Esophagus muscularis mucosa (tissue), 4 donors: ENCODE data around the gene CRACR2B. TPM values are rescaled to one million over a fixed set of nuclear protein-coding genes. Genes with fewer than 3 reads are reported as not detected.
A peak's percentile ranks its signal among the peaks of the same experiment; 100 is the strongest.

Experiments
- DNase-seq: peaks from one replicate; pipeline ENCODE4 v3.0.0-alpha.2; 2017; ENCODE audit errors: extremely low spot score
- H3K27ac ChIP-seq, 4 donors: fragments of 200-600 bp; sonication (generic); replicated peaks in 1 of 4; 1 replicate in 3 of 4; 2 replicates in 1 of 4; pipeline ENCODE4 v1.5.1; 2016 to 2019; ENCODE audit warnings: mild to moderate bottlenecking in 1 of 4
- H3K27me3 ChIP-seq, 4 donors: fragments of 200-600 bp; sonication (generic); one replicate each; pipeline versions ENCODE4 v1.5.1 to v1.6.0; 2016 to 2019
- H3K36me3 ChIP-seq, 4 donors: fragments of 200-600 bp; sonication (generic); one replicate each; pipeline ENCODE4 v1.5.1; 2016 to 2019
- H3K4me1 ChIP-seq, 4 donors: fragments of 200-600 bp; sonication (generic); one replicate each; pipeline ENCODE4 v1.5.1; 2016 to 2019
- H3K4me3 ChIP-seq, 4 donors: fragments of 200-600 bp; sonication (generic); 1 replicate in 2 of 4; 2 replicates in 2 of 4; pipeline ENCODE4 v1.5.1; 2016 to 2019; ENCODE audit warnings: mild to moderate bottlenecking in 4 of 4, moderate library complexity in 1 of 4
- H3K9me3 ChIP-seq, 4 donors: fragments of 200-600 bp; sonication (generic); 1 replicate in 3 of 4; 2 replicates in 1 of 4; pipeline ENCODE4 v1.5.1; 2016 to 2019
- EP300 ChIP-seq: sonication (generic); formaldehyde crosslinking; IDR thresholded peaks from one replicate; pipeline ENCODE4 v1.6.1; 2017; ENCODE audit warnings: antibody characterized with exemption
- POLR2A ChIP-seq: fragments of 450-650 bp; IDR thresholded peaks from one replicate; pipeline ENCODE4 v1.6.1; 2017; ENCODE audit warnings: antibody characterized with exemption, moderate library complexity, mild to moderate bottlenecking, low read depth
- POLR2AphosphoS5 ChIP-seq, 2 donors: sonication (generic); formaldehyde crosslinking; IDR thresholded peaks; one replicate each; pipeline ENCODE4 v1.6.1; 2017; ENCODE audit warnings: antibody characterized with exemption in 2 of 2
- WGBS: methylation state at CpG from one replicate; pipeline ENCODE4 v1.1.5; 2018; 5-methylcytosine and 5-hydroxymethylcytosine counted together
- intact Hi-C: fragments of 100-400 bp; cut with DNase I; formaldehyde crosslinking; loops from one replicate; pipeline ENCODE4 v1.15.1; 2023
- total RNA-seq, 4 donors: library from RNA; depleted of rRNA; stranded (reverse); fragments of >200 nt; gene quantifications; one replicate each; pipeline versions ENCODE4 v1.1.0 to v1.2.1, GENCODE V29; 2016
- TF ChIP-seq, protein P1 (sequence below), 3 experiments: fragments of 200-600 bp in 2 of 3; fragments of 450-650 bp in 1 of 3; sonication (generic) in 2 of 3; IDR thresholded peaks; one replicate each; pipeline ENCODE4 v1.5.1; 2017 to 2019; ENCODE audit warnings: antibody characterized with exemption in 3 of 3, mild to moderate bottlenecking in 2 of 3, moderate library complexity in 1 of 3

CRACR2B gene
- total RNA-seq, 4 donors from 2014 or later: 5.3 to 8.4 (median 7.0) TPM

DNA sequence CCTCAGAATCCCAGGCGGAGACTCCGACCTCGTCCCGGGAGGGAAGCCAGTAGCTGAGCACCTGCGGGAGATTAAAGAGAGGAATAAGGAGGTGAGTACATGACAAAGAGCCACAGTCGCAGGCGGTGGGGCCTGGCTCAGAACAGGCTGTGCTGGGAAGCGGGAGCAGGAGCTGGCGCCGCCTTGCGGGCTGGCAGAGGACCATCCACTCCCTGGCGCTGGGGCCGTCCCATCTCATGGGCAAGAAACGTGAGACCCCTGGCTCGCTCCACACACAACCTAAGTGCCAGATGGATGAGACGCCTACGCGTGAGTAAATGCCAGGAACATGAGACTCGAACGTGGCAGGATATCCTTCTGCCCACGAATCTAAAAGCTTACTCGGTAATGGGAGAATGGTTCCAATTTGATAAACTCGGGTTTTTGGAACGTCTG, 44.1 kb upstream of the CRACR2B start:
- Histone ChIP-seq H3K27ac (peak overlapping the region in 3 of 4 donors; percentile 29 to 49 (median 32)), H3K36me3 (peaks cover 0 to 17% (median 2%) of the 10 kb centered on the region in 4 donors), H3K4me1 (peaks cover 10 to 21% (median 16%) of the 10 kb centered on the region in 4 donors), H3K9me3 (no peaks in the 10 kb centered on the region), H3K4me3 (no peak overlapping the region), H3K27me3 (peaks cover 0 to 11% (median under 1%) of the 10 kb centered on the region in 4 donors)
- no peak for DNase-seq
- TF ChIP-seq, protein P1, sequence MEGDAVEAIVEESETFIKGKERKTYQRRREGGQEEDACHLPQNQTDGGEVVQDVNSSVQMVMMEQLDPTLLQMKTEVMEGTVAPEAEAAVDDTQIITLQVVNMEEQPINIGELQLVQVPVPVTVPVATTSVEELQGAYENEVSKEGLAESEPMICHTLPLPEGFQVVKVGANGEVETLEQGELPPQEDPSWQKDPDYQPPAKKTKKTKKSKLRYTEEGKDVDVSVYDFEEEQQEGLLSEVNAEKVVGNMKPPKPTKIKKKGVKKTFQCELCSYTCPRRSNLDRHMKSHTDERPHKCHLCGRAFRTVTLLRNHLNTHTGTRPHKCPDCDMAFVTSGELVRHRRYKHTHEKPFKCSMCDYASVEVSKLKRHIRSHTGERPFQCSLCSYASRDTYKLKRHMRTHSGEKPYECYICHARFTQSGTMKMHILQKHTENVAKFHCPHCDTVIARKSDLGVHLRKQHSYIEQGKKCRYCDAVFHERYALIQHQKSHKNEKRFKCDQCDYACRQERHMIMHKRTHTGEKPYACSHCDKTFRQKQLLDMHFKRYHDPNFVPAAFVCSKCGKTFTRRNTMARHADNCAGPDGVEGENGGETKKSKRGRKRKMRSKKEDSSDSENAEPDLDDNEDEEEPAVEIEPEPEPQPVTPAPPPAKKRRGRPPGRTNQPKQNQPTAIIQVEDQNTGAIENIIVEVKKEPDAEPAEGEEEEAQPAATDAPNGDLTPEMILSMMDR (IDR thresholded peaks at IDR 0.05): peak; percentile 53 to 83 (median 56)
- TF ChIP-seq EP300 (no peak), POLR2AphosphoS5 (IDR thresholded peaks at IDR 0.05) (peak; percentile 37 to 51), POLR2A (no peak)
- 39% methylated on average over 24 of the region's 24 CpGs for WGBS
- intact Hi-C loops: no loop called here

DNA sequence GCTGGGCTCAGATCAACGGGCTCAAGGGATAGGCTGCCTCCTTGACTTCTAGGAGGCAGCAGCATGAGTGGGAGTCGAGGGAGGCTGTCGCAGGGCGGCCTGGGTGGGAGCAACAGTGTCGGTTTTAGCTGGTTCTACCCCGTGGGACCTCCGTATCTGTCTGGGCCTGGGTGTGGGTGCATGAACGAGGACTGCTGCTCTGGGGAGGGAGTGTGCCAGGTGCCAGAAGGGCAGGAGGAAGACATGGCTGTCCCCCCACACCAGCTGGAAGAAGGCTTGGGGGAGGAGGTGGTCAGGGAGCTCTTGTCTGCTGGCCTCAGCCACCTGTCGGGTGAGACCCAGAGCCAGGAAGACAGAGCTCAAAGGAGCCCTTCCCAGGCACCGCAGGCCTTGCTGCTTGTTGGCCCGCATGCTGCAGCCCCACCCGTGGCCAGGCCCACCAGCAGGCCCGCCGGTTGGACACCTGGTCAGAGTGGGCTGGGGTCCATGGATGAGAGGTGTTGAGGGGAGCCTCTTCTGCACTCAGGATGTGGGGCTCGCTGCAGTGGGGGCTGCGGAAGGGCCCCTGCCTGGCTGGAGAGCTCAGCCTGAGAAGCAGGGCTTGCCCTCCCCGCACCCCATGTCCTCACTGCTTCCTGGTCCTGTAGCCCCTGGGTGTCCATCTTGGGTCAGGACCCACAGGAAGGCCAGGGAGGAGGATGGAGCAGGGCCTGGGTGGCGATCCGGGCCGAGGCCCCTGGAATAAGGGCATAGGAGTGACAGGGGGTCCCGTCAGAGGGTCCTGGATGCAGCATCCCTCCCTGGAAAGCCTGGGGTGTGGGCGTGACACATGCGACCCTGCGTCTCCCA, 41.3 kb upstream of the CRACR2B start:
- H3K9me3 ChIP-seq: no peaks in the 10 kb centered on the region
- TF ChIP-seq, protein P1 (IDR thresholded peaks at IDR 0.05): no peak
- TF ChIP-seq POLR2A: no peak
- TF ChIP-seq POLR2AphosphoS5 (IDR thresholded peaks at IDR 0.05): no peak
- peaks cover 0 to 37% (median 12%) of the 10 kb centered on the region in 4 donors for H3K27me3 ChIP-seq
- H3K4me1 ChIP-seq: peaks cover 10 to 32% (median 19%) of the 10 kb centered on the region in 4 donors
- DNase-seq: no peak
- H3K36me3 ChIP-seq: peaks cover 0 to 12% (median 4%) of the 10 kb centered on the region in 4 donors
- WGBS: 80% methylated on average over 15 of the region's 24 CpGs
- H3K4me3 ChIP-seq: no peak overlapping the region
- H3K27ac ChIP-seq: no peak overlapping the region
- intact Hi-C loops: no loop called here

DNA sequence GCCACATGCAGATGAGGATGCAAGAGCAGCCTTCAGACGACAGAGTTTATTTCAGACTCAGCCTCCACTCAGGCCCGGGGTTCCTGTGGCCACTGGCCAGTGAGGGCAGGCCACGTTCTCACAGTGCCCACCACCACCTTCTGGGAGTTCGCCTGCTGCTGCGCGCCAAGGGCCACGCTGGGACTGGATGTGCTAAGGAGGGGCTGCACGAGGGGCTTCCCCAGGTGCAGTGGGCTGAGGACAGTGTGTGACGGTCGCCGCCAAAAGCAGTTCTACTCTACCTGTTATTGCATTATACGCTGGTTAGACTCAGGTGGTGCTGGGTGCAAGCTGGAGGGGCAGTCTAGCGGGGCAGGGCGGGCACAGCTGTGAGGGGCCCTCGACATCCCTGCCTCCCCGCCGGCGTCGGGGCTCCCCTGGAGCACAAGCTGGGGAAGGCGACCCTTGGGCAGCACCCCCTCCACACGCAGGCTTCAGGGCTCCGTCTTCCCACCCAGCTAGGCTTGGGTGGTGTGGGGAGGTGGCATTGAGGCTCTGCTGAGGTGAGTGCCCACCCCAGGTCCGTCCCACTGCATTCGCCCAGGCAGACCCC, 40.5 kb upstream of the CRACR2B start:
- H3K4me3 ChIP-seq: no peak overlapping the region
- intact Hi-C loops: no loop called here
- no peak for TF ChIP-seq POLR2AphosphoS5 (IDR thresholded peaks at IDR 0.05)
- TF ChIP-seq POLR2A: no peak
- no peak for TF ChIP-seq EP300
- TF ChIP-seq, protein P1 (IDR thresholded peaks at IDR 0.05): no peak
- no peak for DNase-seq
- H3K36me3 ChIP-seq: peaks cover 0 to 19% (median 11%) of the 10 kb centered on the region in 4 donors
- peaks cover 10 to 32% (median 19%) of the 10 kb centered on the region in 4 donors for H3K4me1 ChIP-seq
- no peaks in the 10 kb centered on the region for H3K9me3 ChIP-seq
- 87% methylated on average over 18 of the region's 24 CpGs for WGBS
- no peak overlapping the region for H3K27ac ChIP-seq
- H3K27me3 ChIP-seq: peaks cover 0 to 42% (median 12%) of the 10 kb centered on the region in 4 donors

DNA sequence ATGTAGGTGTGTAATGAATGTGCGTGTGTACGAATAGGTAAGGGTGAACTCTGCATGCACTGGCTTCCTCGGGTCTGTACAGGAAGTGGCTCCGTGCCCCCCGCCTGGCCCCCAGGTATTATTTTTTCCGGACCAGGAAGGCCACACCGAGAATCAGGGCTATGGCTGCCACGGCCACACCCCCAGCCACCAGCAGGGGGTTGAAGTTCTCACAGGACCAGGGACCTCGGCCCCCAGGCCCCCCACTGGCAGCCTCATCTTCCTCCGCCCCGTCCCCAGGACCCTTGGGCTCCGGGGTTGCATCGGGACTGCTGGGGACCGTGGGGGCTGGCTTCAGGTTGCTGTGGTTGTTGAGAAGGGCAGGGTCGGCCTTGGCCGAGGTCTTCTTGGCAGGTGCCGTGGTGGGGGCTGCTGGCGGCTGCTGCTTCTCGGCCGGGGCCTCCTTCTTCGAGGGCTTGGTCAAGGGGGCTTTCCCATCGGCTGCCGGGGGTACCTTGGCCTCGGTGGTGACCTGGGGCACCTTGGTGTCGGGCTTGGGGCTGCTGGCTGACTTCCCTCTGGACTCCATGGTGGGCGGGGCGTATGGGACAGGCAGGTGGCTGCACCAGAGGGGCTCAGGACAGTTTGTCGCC, 39.6 kb upstream of the CRACR2B start:
- Histone ChIP-seq H3K27ac (no peak overlapping the region), H3K4me1 (peaks cover 9 to 26% (median 17%) of the 10 kb centered on the region in 4 donors), H3K9me3 (no peaks in the 10 kb centered on the region), H3K27me3 (peaks cover 0 to 42% (median 12%) of the 10 kb centered on the region in 4 donors), H3K4me3 (no peak overlapping the region), H3K36me3 (peaks cover 0 to 29% (median 20%) of the 10 kb centered on the region in 4 donors)
- DNase-seq: no peak
- TF ChIP-seq POLR2AphosphoS5 (IDR thresholded peaks at IDR 0.05) (no peak), POLR2A (no peak), EP300 (no peak)
- TF ChIP-seq, protein P1 (IDR thresholded peaks at IDR 0.05): no peak
- intact Hi-C loops: no loop called here
- 74% methylated on average over 19 of the region's 28 CpGs for WGBS
